HepG2 (cell line): Measurements from ENCODE around the gene KRTCAP2. TPM values are rescaled to one million over a fixed set of nuclear protein-coding genes. Genes with fewer than 3 reads are reported as not detected.
A peak's percentile ranks its signal among the peaks of the same experiment; 100 is the strongest.

ENCODE experiments used
- AGO1 ChIP-seq: fragments of 200-400 bp; formaldehyde crosslinking; IDR thresholded peaks from 2 replicates; pipeline ENCODE4 v1.6.1; 2017; ENCODE audit warnings: mild to moderate bottlenecking, low read depth, low read length, moderate library complexity; ENCODE audit not compliant: poor library complexity, severe bottlenecking
- ARHGAP35 ChIP-seq: sonication (generic); formaldehyde crosslinking; IDR thresholded peaks from 2 replicates; pipeline ENCODE4 v1.9.0; 2022; ENCODE audit warnings: mild to moderate bottlenecking, inconsistent platforms, moderate library complexity, missing genetic modification reagents, borderline replicate concordance
- ARNT2 ChIP-seq: sonication (generic); formaldehyde crosslinking; IDR thresholded peaks from 2 replicates; pipeline ENCODE4 v1.8.0; 2022; ENCODE audit warnings: mild to moderate bottlenecking, low read depth, missing genetic modification reagents, moderate library complexity
- ARNTL ChIP-seq: sonication (generic); formaldehyde crosslinking; IDR thresholded peaks from 2 replicates; pipeline ENCODE4 v1.4.0; 2020; ENCODE audit warnings: mild to moderate bottlenecking, missing genetic modification reagents
- EEA1 ChIP-seq: sonication (generic); formaldehyde crosslinking; IDR thresholded peaks from 2 replicates; pipeline ENCODE4 v1.5.1; 2020; ENCODE audit warnings: mild to moderate bottlenecking, missing genetic modification reagents, borderline replicate concordance
- HMGXB3 ChIP-seq: sonication (generic); formaldehyde crosslinking; IDR thresholded peaks from 2 replicates; pipeline ENCODE4 v1.4.0; 2020; ENCODE audit warnings: missing genetic modification reagents, borderline replicate concordance
- HNRNPH1 ChIP-seq: fragments of 200-400 bp; formaldehyde crosslinking; optimal IDR thresholded peaks from 2 replicates; pipeline ENCODE3; 2017; ENCODE audit warnings: mild to moderate bottlenecking, low read depth, low read length
- HNRNPUL1 ChIP-seq: fragments of 200-400 bp; formaldehyde crosslinking; IDR thresholded peaks from 2 replicates; pipeline ENCODE4 v1.6.1; 2017; ENCODE audit warnings: low read depth, mild to moderate bottlenecking, low read length, moderate library complexity
- MIER2 ChIP-seq: IDR thresholded peaks from 2 replicates; pipeline ENCODE4 v1.6.1; 2016; ENCODE audit warnings: missing biosample characterization, missing genetic modification reagents
- MTF1 ChIP-seq: sonication (generic); formaldehyde crosslinking; IDR thresholded peaks from 2 replicates; pipeline ENCODE4 v1.5.0; 2020; ENCODE audit warnings: missing genetic modification reagents
- PBX3 ChIP-seq: sonication (generic); formaldehyde crosslinking; IDR thresholded peaks from 2 replicates; pipeline ENCODE4 v1.8.1; 2023; ENCODE audit warnings: missing genetic modification reagents, inconsistent platforms, borderline replicate concordance
- POLR2AphosphoS2 ChIP-seq: IDR thresholded peaks from 2 replicates; pipeline ENCODE4 v1.6.1; 2011; ENCODE audit warnings: low read depth, low read length, improper control_type of control experiment
- PTBP1 ChIP-seq: fragments of 200-400 bp; formaldehyde crosslinking; IDR thresholded peaks from 2 replicates; pipeline ENCODE4 v1.6.1; 2018; ENCODE audit warnings: low read length, low read depth; ENCODE audit not compliant: poor library complexity, severe bottlenecking
- SNAPC4 ChIP-seq: sonication (generic); formaldehyde crosslinking; IDR thresholded peaks from 2 replicates; pipeline ENCODE4 v1.4.0; 2020; ENCODE audit warnings: mild to moderate bottlenecking, missing genetic modification reagents
- ZNF230 ChIP-seq: sonication (generic); formaldehyde crosslinking; IDR thresholded peaks from 2 replicates; pipeline ENCODE4 v1.4.0; 2020; ENCODE audit warnings: mild to moderate bottlenecking, missing genetic modification reagents
- ZNF30 ChIP-seq: sonication (generic); formaldehyde crosslinking; IDR thresholded peaks from 2 replicates; pipeline ENCODE4 v1.5.0; 2020; ENCODE audit warnings: mild to moderate bottlenecking, missing genetic modification reagents
- ZNF441 ChIP-seq: sonication (generic); formaldehyde crosslinking; IDR thresholded peaks from 2 replicates; pipeline ENCODE4 v1.7.0; 2021; ENCODE audit warnings: missing genetic modification reagents, borderline replicate concordance
- polyA plus RNA-seq, 8 experiments: library from polyadenylated mRNA; depleted of rRNA in 3 of 8; stranded (reverse) in 7 of 8; unstranded in 1 of 8; fragments of >200 nt; fragmentation: Illumina TruSeq in 4 of 8; extraction: Trizol in 4 of 8; gene quantifications; 2 replicates each; pipeline versions ENCODE4 v1.2.1 to v1.2.3, GENCODE V29; 2011 to 2016; ENCODE audit warnings: low read depth in 4 of 8, missing spikeins in 1 of 8, mixed read lengths in 1 of 8; ENCODE audit not compliant: insufficient read depth in 1 of 8
- total RNA-seq, 5 experiments: library from RNA; depleted of rRNA; stranded (reverse); fragments of >200 nt; fragmentation: Illumina TruSeq; extraction: Trizol; gene quantifications; 2 replicates each; pipeline ENCODE4 v1.2.3, GENCODE V29; 2016; ENCODE audit warnings: low read depth in 1 of 5

The KRTCAP2 gene
- total and polyA plus RNA-seq, 2 of the 13 experiments (the other 11 are each of a cell fraction or from before 2014, with no cell fraction given), result 77.3 to 79.4 TPM

GRCh38 chr1:155127105-155127966, 45.8 kb downstream of the KRTCAP2 start, which contains the start of gene EFNA1 (continued):
- TF ChIP-seq ZNF441 (CRISPR knock-in tag), result peak; percentile 19; the same call in 1 of the 2 replicates
- peak; percentile 12; the same call in 1 of the 2 replicates for TF ChIP-seq SNAPC4
- no peak for TF ChIP-seq ZNF30 (CRISPR knock-in tag)
- no peak; the same call in 1 of the 2 replicates for TF ChIP-seq ARNT2 (CRISPR knock-in tag)
- peak; percentile 68; the same call in 1 of the 2 replicates for TF ChIP-seq MIER2 (CRISPR knock-in tag)
- peak; percentile 72 for TF ChIP-seq PTBP1
- TF ChIP-seq POLR2AphosphoS2, result no peak; the same call in none of the 2 replicates
- no peak for TF ChIP-seq HNRNPH1
- peak; percentile 97 for TF ChIP-seq ARNTL
- TF ChIP-seq HNRNPUL1, result no peak
- peak; percentile 90 for TF ChIP-seq MTF1 (CRISPR knock-in tag)
- TF ChIP-seq EEA1 (CRISPR knock-in tag), result no peak
- TF ChIP-seq ARHGAP35 (CRISPR knock-in tag), result 0 out of 2 replicates have a peak, but pooled peaks have one; percentile 54
- TF ChIP-seq PBX3, result no peak
- peak; percentile 88; the same call in 1 of the 2 replicates for TF ChIP-seq HMGXB3 (CRISPR knock-in tag)
- TF ChIP-seq ZNF230 (CRISPR knock-in tag), result peak; percentile 43; the same call in 1 of the 2 replicates
- TF ChIP-seq AGO1, result peak; percentile 68
